Measurements from ENCODE around the gene STK11.
A peak's percentile ranks its signal among the peaks of the same experiment; 100 is the strongest.

Gene STK11, protein sequence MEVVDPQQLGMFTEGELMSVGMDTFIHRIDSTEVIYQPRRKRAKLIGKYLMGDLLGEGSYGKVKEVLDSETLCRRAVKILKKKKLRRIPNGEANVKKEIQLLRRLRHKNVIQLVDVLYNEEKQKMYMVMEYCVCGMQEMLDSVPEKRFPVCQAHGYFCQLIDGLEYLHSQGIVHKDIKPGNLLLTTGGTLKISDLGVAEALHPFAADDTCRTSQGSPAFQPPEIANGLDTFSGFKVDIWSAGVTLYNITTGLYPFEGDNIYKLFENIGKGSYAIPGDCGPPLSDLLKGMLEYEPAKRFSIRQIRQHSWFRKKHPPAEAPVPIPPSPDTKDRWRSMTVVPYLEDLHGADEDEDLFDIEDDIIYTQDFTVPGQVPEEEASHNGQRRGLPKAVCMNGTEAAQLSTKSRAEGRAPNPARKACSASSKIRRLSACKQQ

DNA sequence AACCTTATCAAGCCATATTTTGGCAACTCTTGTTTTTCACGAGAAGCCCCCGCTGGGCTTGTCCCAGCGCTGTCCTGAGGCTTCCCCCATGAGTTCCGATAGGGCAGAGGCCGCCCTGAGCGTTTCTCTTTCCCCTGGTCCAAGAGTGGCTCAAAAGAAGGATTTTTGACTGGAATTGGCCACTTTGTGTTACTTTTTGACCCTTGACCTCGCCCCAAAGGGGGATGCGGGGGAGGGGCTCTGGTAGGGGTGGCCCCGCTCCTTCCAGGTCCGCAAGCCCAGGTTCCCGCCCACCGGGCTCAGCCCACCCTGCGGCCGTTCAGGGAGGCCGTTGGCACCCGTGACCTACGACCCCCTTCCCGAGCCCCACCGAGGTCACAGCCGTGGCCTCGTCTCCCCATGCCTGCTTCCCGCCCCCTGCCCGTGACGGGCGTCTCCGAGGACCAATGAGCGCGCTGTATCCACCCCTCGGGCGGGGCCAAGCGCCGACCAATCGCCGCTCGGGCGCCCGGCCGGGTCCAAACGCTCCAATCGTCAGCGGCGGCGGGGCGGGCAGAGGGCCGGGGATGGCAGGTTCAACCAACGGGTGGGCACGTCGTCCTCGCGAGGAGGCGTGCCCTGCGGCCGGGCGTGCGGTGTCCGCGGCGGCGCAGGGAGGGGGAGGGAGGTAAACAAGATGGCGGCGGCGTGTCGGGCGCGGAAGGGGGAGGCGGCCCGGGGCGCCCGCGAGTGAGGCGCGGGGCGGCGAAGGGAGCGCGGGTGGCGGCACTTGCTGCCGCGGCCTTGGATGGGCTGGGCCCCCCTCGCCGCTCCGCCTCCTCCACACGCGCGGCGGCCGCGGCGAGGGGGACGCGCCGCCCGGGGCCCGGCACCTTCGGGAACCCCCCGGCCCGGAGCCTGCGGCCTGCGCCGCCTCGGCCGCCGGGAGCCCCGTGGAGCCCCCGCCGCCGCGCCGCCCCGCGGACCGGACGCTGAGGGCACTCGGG lies at the start of gene STK11:
TSS of gene STK11 (plus strand) at position 665 of the 986 bp plus-strand sequence. CDS start 1,136 bp downstream, outside the sequence.
- peak; percentile 99 for DNase-seq

DNA sequence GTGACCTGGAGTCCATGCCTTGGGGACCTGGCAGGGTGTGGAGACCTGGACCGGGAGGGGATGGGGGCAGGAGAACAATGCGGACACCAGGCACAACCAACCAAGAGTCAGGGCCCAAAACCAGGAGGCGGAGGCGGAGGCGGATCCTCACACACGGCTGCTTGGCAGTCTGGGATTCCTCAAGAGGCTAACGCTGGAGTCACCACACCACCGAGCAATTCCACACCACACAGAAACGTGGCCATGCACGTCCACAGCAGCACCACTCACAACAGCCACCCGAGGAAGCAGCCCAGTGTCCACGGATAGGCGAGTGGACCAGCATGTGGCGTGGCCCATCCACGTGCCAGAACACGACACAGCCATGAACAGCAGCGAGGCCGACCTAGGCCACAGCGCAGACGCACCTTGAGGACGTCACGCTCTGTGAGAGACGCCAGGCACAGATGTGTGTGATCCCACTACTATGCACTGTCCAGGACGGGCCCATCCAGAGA lies 49.2 kb upstream of the STK11 start:
- no peak for DNase-seq

DNA sequence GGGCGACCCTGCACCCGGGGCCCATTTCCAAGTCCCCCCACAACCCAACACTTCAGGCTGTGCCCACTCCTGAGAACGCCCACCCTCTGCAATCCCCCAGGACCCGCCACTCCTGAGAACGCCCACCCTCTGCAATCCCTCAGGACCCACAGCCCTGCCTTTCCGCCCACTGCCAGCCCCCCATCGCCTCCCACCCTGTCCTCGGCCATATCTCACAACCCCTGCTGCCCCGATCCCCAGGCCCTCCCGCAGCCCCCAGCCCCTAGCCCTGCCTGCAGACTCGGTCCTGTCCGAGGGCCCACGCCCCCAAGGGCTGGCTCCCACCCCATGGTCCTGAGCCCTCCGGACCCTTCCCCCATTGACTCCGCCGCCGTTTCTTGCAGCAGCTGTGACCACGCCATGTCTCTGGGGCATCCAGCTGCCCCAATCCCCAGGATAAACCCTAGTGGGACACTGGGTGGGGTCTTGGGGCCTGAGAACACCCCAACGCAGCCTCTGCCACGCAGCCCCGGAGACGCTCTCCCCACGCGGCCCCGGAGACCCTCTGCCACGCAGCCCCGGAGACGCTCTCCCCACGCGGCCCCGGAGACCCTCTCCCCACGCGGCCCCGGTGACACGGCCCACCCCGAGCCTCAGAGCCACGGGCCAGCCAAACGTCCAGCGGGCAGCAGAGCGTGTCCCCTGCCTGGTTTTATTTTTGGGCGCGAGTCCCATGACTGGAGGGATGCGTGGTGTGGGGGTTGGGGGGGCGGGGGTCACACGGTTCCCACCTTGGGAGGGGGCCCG lies 48.6 kb upstream of the STK11 start:
- no peak for DNase-seq

DNA sequence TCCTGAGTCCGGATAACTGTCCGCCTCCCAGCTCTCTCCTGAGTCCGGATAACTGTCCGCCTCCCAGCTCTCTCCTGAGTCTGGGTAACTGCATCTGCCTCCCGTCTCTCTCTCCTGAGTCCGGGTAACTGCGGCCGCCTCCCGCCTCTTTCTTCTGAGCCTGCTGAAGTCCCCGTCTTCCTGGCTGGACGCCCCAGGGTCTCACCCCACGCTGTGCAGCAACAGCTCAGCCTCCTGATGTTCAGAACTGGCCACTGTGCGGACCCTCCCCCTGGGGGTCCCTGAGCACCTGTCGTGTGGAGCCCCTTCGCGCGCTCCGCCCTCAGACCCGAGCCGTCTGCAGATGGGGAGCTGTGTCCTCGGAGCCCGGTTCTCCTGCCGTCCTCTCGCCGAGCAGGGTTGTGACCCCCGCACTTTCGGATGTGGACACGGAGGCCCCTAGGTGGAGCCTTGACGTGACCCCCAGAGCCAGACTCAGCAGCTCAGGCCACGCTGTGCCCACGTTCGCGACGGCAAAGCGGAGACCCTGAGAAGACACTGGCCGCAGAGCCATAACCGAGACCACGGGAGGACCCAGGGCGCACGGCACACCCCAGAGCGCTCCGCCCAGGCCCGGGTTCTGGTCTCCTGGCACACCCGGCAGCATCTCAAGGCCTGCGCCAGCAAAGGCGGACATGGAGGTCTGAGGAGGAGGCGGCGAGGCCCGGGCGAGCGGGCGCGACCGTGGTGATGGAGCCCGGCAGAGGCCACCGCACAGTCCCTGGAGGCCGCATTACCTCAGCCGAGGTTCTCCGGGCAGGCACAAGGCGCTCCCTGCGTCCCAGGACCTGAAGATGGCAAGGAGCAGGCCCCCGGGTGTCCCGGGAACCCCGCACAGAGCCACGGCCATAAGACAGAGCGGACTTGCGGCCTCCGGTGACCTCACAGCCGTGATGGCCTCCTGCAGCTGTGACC lies 47.4 kb upstream of the STK11 start:
- no peak for DNase-seq

DNA sequence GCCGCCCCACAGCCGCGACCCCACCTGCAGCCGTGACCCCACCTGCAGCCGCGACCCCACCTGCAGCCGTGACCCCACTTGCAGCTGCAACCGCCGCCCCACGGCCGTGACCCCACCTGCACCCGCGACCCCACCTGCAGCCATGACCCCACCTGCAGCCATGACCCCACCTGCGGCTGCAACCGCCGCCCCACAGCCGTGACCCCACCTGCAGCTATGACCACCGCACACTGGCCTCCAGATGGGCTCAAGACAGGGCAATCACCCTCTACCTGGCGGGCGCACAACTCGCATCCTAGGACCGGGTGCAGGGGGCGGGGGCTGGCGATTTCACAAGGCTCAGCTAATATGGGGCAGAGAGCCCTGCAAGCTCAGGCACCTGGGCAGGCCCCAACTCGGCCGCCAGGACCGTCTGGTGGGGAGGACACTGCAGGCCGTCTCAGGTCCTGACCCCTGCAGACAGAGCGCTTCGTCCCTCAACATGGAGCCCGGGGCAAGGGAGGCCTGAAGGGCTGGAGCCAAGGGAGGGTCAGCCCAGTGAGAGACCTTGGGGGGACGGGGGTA lies 46.6 kb upstream of the STK11 start:
- no peak for DNase-seq

DNA sequence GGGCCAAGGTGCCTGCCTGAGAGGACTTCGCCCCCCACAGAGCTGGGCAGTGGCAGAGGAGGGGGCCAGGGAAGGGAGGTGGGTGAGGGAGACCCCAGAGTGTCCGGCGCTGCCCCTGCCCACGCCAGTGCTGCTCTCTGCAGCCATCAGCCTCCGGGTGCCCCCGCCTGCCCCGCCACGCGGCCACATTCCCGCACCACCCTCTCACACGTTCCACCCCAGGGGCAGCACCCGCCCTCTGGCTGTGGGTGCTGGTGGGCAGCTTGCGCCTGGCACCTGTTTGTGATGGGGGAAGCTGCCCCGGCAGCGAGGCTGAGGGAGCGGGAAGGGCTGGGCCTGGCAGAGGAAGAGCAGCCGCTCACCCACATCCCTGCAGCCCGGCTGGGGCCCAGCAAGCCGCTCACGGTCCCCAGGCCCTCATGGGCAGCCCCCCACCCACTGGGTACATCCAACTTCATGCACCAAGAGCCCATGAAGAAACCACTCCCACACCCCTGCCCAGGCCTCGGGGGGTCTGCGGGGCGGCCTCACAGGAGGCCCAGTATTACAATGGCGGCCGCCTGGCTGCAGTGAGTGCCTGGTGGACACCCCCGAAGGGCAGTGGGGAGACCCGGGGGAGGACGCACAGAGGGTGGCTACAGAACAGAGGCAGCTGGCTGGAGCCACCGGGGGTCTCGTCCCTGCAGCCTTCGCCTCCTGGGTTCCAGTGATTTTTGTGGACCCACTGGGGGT lies 45.5 kb upstream of the STK11 start:
- DNase-seq: no peak

DNA sequence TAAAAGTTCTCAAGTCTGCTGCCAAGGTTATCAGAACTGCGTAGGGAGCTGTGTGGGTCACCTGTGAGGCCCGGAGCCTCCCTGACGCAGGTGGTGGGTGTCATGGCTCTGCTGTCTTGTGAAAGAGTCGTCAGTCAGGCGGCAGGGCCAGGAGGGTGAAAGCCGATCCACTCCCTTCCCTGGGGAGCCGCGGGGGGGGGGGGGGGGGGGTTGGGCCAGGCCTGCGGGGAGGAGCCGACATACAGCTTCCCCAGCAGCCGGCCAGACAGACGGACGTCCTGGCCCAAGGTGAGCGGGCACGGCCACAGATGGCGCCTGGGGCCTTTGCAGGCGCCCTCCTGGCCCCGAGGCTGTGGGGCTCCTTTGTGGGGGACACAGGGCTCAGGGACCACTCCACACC lies 43.9 kb upstream of the STK11 start:
- no peak for DNase-seq

DNA sequence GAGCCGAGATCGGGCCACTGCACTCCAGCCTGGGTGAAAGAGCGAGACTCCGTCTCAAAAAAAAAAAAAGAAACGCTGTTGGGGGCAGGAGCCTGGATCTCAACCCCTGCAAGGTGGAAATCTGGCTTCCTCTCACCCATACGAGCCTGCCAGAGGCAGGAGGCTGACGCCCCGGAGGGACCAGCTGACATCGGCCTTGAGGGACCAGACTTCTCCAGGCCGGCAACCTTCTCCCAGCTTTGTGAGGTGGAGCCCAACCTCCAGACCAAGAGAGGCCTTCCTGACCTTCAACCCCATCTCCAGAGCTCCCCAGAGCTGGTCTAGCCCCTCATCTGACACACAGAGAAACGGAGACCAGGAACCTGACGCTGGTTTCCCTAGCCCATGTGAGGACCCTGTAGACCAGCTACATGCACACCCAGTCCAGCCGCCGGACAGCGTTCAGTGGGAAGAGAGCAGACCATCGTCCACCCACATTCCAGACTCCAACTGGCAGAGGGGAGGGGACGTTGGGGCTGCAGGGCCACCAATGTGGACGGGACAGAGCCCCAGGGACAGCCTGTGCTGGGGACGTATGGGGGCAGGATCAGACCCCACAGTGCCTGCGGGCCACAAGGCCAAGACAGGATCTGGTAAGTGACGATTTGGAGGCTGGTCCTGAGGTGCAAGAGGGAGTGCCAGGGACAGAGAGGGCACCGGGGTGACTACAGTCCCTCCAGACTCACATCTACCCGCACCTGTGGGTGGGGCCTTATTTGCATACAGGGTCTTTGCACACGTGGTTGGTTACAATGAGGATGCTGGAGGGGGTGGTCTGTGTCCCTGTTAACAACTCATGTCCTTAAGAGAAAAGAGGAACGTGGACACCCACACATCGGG lies 42.9 kb upstream of the STK11 start:
- DNase-seq: no peak

DNA sequence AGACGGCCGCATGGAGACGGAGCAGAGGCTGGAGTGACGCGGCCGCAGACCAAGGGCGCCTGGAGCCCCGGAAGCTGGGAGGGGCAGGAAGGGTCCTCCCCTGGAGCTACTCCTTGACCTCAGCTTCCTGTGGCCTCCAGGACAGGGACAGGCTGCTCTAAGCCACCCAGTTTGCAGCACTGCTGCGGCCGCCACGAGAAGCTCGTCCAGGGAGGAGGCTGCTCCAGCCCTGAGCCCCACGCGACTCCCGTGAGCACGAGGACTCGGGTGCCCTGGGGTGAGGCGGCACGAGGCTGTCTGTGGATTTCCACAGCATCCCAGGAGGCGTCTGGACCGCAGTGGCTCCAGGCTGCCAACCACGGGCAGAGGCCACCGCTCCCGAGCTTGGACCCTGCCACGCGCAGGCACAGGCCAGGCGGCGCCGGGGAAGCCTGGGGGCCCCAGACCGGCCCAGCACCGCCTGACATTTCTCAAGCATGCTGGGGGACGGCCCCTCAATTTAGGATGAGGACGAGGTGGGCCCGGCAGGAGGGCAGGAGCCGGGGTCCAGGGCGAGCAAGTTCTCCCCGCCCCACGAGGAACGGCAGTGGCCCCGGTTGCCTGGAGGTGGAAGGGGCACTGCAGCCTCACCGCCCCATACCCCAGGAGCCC lies 42.2 kb upstream of the STK11 start:
- no peak for DNase-seq

DNA sequence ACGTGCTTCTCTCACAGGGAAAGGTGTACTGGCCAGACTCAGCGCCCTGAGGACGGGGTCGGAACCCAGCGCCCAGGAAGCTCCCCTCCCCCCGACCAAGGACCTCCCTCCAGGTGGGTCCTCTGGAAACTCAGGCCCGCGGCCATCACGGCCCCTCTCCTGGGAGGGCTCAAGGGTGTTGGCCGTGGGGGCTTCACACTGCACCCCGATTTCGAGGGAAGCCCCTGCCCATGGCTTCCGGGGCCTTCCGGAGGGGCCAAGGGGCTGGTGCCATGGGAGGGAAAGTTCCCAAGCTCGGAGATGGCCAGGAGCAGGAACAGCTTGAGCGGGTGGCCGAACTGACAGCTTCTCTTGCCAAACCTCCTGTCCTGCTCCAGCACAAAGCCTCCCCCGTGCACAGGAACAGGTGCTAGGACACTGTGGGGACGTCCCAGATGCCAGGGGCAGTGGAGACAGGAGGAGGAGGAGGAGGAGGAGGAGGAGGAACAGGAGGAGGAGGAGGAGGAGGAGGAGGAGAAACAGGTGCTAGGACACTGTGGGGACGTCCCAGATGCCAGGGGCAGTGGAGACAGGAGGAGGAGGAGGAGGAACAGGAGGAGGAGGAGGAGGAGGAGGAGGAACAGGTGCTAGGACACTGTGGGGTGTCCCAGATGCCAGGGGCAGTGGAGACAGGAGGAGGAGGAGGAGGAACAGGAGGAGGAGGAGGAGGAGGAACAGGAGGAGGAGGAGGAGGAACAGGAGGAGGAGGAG lies 41.5 kb upstream of the STK11 start:
- DNase-seq: no peak

DNA sequence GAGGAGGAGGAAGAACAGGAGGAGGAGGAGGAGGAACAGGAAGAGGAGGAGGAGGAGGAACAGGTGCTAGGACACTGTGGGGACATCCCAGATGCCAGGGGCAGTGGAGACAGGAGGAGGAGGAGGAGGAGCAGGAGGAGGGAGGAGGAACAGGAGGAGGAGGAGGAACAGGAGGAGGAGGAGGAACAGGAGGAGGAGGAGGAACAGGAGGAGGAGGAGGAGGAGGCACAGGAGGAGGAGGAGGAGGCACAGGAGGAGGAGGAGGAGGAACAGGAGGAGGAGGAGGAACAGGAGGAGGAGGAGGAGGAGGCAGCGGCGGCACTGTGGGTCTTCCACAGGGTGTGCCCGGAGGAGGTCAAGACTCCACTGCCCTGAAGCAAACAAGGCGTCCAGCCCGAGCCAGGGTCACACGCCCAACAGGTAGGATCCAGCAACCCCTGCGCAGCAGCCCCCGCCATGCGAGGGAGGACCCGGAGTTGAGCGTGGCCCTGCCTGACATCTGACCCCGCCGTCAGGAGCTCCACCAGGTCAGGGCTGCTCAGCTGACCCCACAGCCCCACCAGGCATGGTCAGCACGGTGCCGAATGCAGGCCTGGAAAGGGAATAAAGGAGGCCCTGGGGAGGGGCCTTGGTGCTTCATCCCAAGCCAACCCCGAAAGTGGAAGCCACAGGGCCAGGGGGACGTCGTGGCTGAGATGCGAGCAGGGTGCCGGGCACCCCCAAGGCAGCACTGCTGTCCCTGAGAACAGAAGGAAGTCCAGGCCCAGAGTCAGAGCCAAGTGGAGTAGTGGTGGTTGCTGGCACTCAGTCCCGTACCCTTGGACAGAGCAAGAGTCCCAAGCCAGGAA lies 40.7 kb upstream of the STK11 start:
- no peak for DNase-seq

DNA sequence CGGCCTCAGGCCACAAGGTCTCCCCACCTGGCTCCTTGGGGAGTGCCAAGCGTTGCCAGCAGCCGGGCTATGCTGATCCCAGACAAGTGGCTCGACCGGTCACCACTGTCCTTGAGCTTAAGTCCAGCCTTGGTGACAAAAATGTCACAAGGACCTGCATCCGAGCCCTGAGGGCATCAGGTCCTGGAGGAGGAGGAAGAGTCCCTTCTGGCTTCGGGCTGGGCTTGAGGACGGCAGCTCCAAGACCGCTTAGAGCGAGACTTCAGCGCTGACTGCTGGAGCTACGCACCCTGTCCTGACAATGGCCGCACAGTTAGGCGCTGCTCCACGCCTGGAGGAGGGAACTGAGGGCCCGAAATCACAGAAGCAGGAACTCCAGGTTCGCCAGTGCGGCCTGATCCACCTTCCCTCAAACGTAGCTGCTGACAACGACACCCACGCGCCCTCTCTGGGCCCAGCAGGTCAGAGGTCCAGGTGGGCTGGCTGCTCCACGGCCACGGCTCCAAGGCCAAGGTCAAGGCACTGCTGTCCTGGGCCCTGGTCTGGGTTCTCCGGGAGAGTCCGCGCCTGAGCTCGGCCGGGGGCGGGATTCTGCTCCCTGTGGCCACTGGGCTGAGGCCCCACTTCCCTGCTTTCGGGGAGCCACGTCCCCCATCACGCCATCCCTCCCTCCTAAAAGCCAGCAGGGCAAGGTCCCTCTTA lies 38.6 kb upstream of the STK11 start:
- DNase-seq: no peak

DNA sequence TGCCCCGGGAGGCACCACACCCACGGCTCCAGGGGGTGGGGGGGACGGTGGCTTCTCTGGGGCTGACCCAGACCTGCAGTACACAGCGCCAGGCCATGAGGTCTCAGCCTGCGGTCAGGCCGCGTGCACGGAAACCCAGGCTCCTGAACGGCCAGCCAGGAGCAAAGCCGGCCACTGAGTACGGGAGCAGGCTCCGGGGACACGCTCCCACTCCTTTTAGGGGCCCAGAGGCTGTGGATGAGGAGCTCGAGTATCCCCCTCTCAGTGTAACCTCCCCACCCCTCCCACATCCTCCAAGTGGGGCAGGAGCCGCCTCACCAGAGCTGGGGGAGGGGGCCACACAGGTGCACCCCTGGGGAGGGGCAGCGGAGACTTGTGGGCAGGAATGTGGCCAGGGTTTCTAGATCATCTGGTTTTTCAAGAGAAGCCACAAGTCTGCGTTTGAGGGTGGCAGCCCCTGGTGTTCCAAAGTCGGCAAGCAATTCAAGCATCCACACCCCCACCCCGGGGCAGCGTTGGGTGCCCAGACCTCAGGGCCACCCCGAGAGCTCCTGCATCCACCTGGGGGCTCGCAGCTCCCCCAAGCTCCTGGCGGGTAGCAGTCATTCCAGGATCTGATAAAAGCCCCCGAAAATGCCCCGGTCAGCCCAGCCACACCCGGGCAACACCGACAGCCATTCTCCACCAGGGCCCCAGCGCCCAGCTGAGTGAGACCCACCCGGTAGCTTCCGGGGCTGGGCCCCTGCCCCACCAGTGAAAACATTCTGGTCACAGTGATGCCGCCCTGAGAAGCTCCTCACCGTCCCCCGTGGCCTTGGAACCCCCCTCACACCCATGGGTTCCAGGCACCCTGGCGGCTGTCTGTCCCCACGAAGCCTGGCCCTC lies 37.6 kb upstream of the STK11 start:
- no peak for DNase-seq

DNA sequence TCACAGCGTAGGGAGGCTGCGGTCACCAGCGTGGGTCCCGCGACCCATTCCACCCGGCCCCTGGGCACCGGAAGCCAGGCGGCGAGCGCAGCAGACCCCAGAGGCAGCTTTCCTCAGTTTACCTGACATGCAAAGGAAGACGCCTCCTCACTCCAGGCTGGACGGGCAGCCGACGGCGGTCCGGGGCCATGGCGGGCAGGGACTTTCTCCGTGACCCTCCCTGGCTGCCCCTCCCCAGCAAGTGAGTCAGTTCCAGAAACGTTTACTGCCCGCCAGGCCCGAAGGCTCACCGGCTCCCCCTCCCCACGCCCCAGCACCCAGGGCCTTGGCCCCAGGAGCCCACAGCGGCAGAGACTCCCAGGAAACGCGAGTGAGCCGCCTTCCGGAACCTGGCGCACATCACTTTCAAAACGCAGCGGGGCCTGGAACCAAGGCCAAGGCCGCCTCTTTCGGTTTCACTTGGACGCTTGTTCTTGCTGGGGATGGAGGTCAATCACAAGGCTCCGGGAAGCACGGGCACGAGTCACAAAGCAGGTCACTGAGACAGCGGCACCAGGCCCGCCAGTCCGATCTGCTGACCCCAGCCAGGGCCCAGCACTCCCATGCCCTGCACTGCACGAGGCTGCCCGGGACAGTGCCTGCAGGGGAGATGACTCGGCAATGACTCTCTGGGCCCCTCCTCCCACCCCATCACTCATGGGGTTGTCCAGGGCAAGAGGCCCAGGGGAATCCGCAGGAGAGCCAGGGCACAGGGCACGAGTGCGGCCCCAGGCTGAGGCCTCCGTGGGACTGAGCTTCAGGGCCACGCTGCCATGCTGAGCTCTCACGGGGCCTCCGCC lies 36.8 kb upstream of the STK11 start:
- DNase-seq: no peak

Data from CD4-positive, alpha-beta T cell treated with Interleukin-17A for 4 hours (primary cell).